WERI-Rb-1 (cell line): Measurements from ENCODE around the gene SLC8A3.

Experiments
- DNase-seq: peaks from one replicate; pipeline ENCODE4 v3.0.0-alpha.2; 2020
- H3K27ac ChIP-seq: fragments of 250-450 bp; sonication (Bioruptor Pico); 2 replicates; pipeline ENCODE4 v1.5.1; 2020; ENCODE audit warnings: mild to moderate bottlenecking, moderate library complexity
- H3K27me3 ChIP-seq: fragments of 250-450 bp; sonication (Bioruptor Pico); 2 replicates; pipeline ENCODE4 v1.5.1; 2021; ENCODE audit warnings: mild to moderate bottlenecking, low read depth, moderate library complexity; ENCODE audit not compliant: insufficient read depth, severe bottlenecking
- H3K36me3 ChIP-seq: fragments of 250-450 bp; sonication (Bioruptor Pico); 2 replicates; pipeline ENCODE4 v1.5.1; 2020; ENCODE audit warnings: mild to moderate bottlenecking, moderate library complexity
- H3K4me3 ChIP-seq: 2 replicates; pipeline ENCODE4 v1.5.1; 2011; ENCODE audit warnings: low read depth, mild to moderate bottlenecking, control low read depth, low read length
- H3K9me3 ChIP-seq: fragments of 250-450 bp; sonication (Bioruptor Pico); 2 replicates; pipeline ENCODE4 v1.5.1; 2021; ENCODE audit warnings: mild to moderate bottlenecking, moderate library complexity; ENCODE audit not compliant: severe bottlenecking
- CTCF ChIP-seq: IDR thresholded peaks from 2 replicates; pipeline ENCODE4 v1.5.1; 2011; ENCODE audit warnings: low read depth, mild to moderate bottlenecking, control low read depth, inconsistent platforms, low read length

The SLC8A3 gene

GRCh38 chr14:70149596-70150165 lies 39.1 kb downstream of the SLC8A3 start:
- TF ChIP-seq CTCF = no peak
- no peaks in the 10 kb centered on the region for H3K27me3 ChIP-seq

GRCh38 chr14:70148911-70149595 lies 39.7 kb downstream of the SLC8A3 start:
- Histone ChIP-seq H3K36me3 (no peaks in the 10 kb centered on the region), H3K27me3 (no peaks in the 10 kb centered on the region), H3K9me3 (no peaks in the 10 kb centered on the region), H3K4me3 (no peak overlapping the region), H3K27ac (no peak overlapping the region)
- DNase-seq = no peak
- no peak for TF ChIP-seq CTCF

More at GRCh38 chr14:70149596-70150165, 39.1 kb downstream of the SLC8A3 start:
- Histone ChIP-seq H3K36me3 (no peaks in the 10 kb centered on the region), H3K4me3 (no peak overlapping the region), H3K9me3 (no peaks in the 10 kb centered on the region), H3K27ac (no peak overlapping the region)
- DNase-seq = no peak

GRCh38 chr14:70148351-70148750 lies 40.4 kb downstream of the SLC8A3 start:
- no peak for TF ChIP-seq CTCF
- no peak overlapping the region for H3K4me3 ChIP-seq
- no peaks in the 10 kb centered on the region for H3K36me3 ChIP-seq
- DNase-seq = no peak
- H3K27me3 ChIP-seq = no peaks in the 10 kb centered on the region
- H3K9me3 ChIP-seq = no peaks in the 10 kb centered on the region
- no peak overlapping the region for H3K27ac ChIP-seq

- H3K36me3 ChIP-seq = no peaks in the 10 kb centered on the region
- no peak for TF ChIP-seq CTCF
- DNase-seq = no peak
- H3K9me3 ChIP-seq = no peaks in the 10 kb centered on the region
- H3K27ac ChIP-seq = no peak overlapping the region
- H3K27me3 ChIP-seq = peaks cover 11% of the 10 kb centered on the region
- no peak overlapping the region for H3K4me3 ChIP-seq
Observed at GRCh38 chr14:70144046-70144445, 44.7 kb downstream of the SLC8A3 start.

- no peak for DNase-seq
- no peak overlapping the region for H3K27ac ChIP-seq
- H3K36me3 ChIP-seq = no peaks in the 10 kb centered on the region
- H3K9me3 ChIP-seq = no peaks in the 10 kb centered on the region
- no peak for TF ChIP-seq CTCF
- no peak overlapping the region for H3K4me3 ChIP-seq
- H3K27me3 ChIP-seq = peaks cover 15% of the 10 kb centered on the region
Observed at GRCh38 chr14:70143306-70143705, 45.4 kb downstream of the SLC8A3 start.
